SK-N-SH treated with all-trans-retinoic acid at 6 μM for 48 hours (cell line): ENCODE measurements around the gene GRIN2B.

Source experiments
- ATAC-seq: fragments of 200-7000 bp; cut with Tn5 transposase; 3 replicates; pipeline ENCODE4 v1.9.1; 2020; ENCODE audit warnings: mild to moderate bottlenecking, moderate library complexity
- ARNTL ChIP-seq: fragments of 450-650 bp; formaldehyde crosslinking; IDR thresholded peaks from 2 replicates; pipeline ENCODE4 v1.5.0; 2020; ENCODE audit warnings: low read depth, mild to moderate bottlenecking, moderate library complexity, borderline replicate concordance
- BACH2 ChIP-seq: fragments of 250-450 bp; sonication (Bioruptor Pico); IDR thresholded peaks from 2 replicates; pipeline ENCODE4 v1.9.0; 2021; ENCODE audit warnings: mild to moderate bottlenecking, borderline replicate concordance
- CSDC2 ChIP-seq: fragments of 250-450 bp; sonication (Bioruptor Pico); IDR thresholded peaks from 2 replicates; pipeline ENCODE4 v1.5.0; 2020; ENCODE audit warnings: mild to moderate bottlenecking, moderate library complexity
- ESRRG ChIP-seq: fragments of 250-450 bp; sonication (Bioruptor Pico); IDR thresholded peaks from 2 replicates; pipeline ENCODE4 v1.6.1; 2021; ENCODE audit warnings: mild to moderate bottlenecking
- GLIS3 ChIP-seq: fragments of 250-450 bp; sonication (Bioruptor Pico); IDR thresholded peaks from 2 replicates; pipeline ENCODE4 v1.5.0; 2020; ENCODE audit warnings: mild to moderate bottlenecking, moderate library complexity
- ISL1 ChIP-seq: fragments of 250-450 bp; sonication (Bioruptor Pico); IDR thresholded peaks from 2 replicates; pipeline ENCODE4 v2.1.2; 2022; ENCODE audit warnings: mild to moderate bottlenecking, moderate library complexity
- OSR1 ChIP-seq: fragments of 250-450 bp; sonication (Bioruptor Pico); IDR thresholded peaks from 2 replicates; pipeline ENCODE4 v1.8.0; 2022; ENCODE audit warnings: moderate library complexity, mild to moderate bottlenecking, inconsistent platforms
- PPARA ChIP-seq: fragments of 250-450 bp; sonication (Bioruptor Pico); IDR thresholded peaks from 2 replicates; pipeline ENCODE4 v1.5.0; 2020; ENCODE audit warnings: mild to moderate bottlenecking, borderline replicate concordance
- RARB ChIP-seq: fragments of 250-450 bp; sonication (Bioruptor Pico); IDR thresholded peaks from 2 replicates; pipeline ENCODE4 v1.8.0; 2021; ENCODE audit warnings: mild to moderate bottlenecking, moderate library complexity
- SNAI2 ChIP-seq: fragments of 250-450 bp; sonication (Bioruptor Pico); IDR thresholded peaks from 2 replicates; pipeline ENCODE4 v1.5.0; 2020; ENCODE audit warnings: mild to moderate bottlenecking, moderate library complexity
- TCF4 ChIP-seq: fragments of 250-450 bp; sonication (Bioruptor Pico); IDR thresholded peaks from 2 replicates; pipeline ENCODE4 v1.8.0; 2021; ENCODE audit warnings: mild to moderate bottlenecking, moderate library complexity, borderline replicate concordance
- TOX ChIP-seq: fragments of 250-450 bp; sonication (Bioruptor Pico); IDR thresholded peaks from 2 replicates; pipeline ENCODE4 v1.8.0; 2021; ENCODE audit warnings: mild to moderate bottlenecking, moderate library complexity, borderline replicate concordance
- ZC3H10 ChIP-seq: fragments of 250-450 bp; sonication (Bioruptor Pico); IDR thresholded peaks from 2 replicates; pipeline ENCODE4 v1.5.1; 2021; ENCODE audit warnings: mild to moderate bottlenecking, moderate library complexity
- ZFP3 ChIP-seq: fragments of 250-450 bp; sonication (Bioruptor Pico); IDR thresholded peaks from 2 replicates; pipeline ENCODE4 v1.5.0; 2020; ENCODE audit warnings: mild to moderate bottlenecking, moderate library complexity
- ZFP30 ChIP-seq: fragments of 450-650 bp; formaldehyde crosslinking; IDR thresholded peaks from 2 replicates; pipeline ENCODE4 v1.5.0; 2022; ENCODE audit warnings: mild to moderate bottlenecking, moderate library complexity
- ZNF565 ChIP-seq: fragments of 450-650 bp; formaldehyde crosslinking; conservative IDR thresholded peaks from 2 replicates; pipeline ENCODE4 v1.5.0; 2020; ENCODE audit warnings: low read depth, mild to moderate bottlenecking, moderate library complexity
- ZNF70 ChIP-seq: fragments of 450-650 bp; formaldehyde crosslinking; IDR thresholded peaks from 2 replicates; pipeline ENCODE4 v1.5.0; 2020; ENCODE audit warnings: mild to moderate bottlenecking, moderate library complexity
- ZNF8 ChIP-seq: fragments of 450-650 bp; formaldehyde crosslinking; IDR thresholded peaks from 2 replicates; pipeline ENCODE4 v1.5.0; 2020; ENCODE audit warnings: mild to moderate bottlenecking, moderate library complexity
- TF ChIP-seq, protein P1 (sequence below): fragments of 250-450 bp; sonication (Bioruptor Pico); IDR thresholded peaks from 2 replicates; pipeline ENCODE4 v1.5.1; 2021; ENCODE audit warnings: mild to moderate bottlenecking, moderate library complexity
- TF ChIP-seq, protein P2 (sequence below): fragments of 250-450 bp; sonication (Bioruptor Pico); IDR thresholded peaks from 2 replicates; pipeline ENCODE4 v1.5.0; 2020; ENCODE audit warnings: mild to moderate bottlenecking, moderate library complexity
- TF ChIP-seq, protein P3 (sequence below): fragments of 250-450 bp; sonication (Bioruptor Pico); IDR thresholded peaks from 2 replicates; pipeline ENCODE4 v1.5.1; 2020; ENCODE audit warnings: low read depth, mild to moderate bottlenecking, moderate library complexity
- TF ChIP-seq, protein P4 (sequence below): fragments of 250-450 bp; sonication (Bioruptor Pico); IDR thresholded peaks from 2 replicates; pipeline ENCODE4 v1.8.0; 2021; ENCODE audit warnings: low read depth, mild to moderate bottlenecking, moderate library complexity, borderline replicate concordance

GRIN2B gene

DNA sequence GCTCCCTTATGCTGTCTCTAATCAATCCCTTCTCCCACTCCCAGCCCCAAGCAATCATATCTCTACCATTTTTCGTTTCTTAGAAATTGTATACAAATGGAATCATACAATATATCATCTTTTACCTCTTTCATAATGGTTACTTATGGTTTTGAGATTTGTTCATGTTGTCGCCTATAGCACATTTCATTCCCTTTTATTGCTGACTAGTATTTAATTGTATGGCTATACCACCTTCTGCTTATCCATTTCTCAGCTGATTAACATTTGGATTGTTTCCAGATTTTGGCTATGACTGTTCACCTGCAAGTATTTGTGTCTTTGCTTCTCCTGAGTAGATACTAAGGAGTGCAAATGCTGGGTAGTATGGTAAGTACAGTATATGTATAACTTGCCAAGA, 36.7 kb upstream of the GRIN2B start:
- ATAC-seq = no peak
- TF ChIP-seq ISL1 (CRISPR knock-in tag) (no peak), CSDC2 (CRISPR knock-in tag) (no peak), TCF4 (CRISPR knock-in tag) (no peak), TOX (CRISPR knock-in tag) (no peak), ZFP30 (CRISPR knock-in tag) (no peak), ZNF565 (CRISPR knock-in tag) (no peak), ZC3H10 (CRISPR knock-in tag) (no peak), RARB (CRISPR knock-in tag) (no peak), ARNTL (CRISPR knock-in tag) (no peak), GLIS3 (no peak), PPARA (CRISPR knock-in tag) (no peak), ZFP3 (CRISPR knock-in tag) (no peak)
- TF ChIP-seq, protein P1, sequence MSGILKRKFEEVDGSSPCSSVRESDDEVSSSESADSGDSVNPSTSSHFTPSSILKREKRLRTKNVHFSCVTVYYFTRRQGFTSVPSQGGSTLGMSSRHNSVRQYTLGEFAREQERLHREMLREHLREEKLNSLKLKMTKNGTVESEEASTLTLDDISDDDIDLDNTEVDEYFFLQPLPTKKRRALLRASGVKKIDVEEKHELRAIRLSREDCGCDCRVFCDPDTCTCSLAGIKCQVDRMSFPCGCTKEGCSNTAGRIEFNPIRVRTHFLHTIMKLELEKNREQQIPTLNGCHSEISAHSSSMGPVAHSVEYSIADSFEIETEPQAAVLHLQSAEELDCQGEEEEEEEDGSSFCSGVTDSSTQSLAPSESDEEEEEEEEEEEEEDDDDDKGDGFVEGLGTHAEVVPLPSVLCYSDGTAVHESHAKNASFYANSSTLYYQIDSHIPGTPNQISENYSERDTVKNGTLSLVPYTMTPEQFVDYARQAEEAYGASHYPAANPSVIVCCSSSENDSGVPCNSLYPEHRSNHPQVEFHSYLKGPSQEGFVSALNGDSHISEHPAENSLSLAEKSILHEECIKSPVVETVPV (CRISPR knock-in tag) = no peak
- TF ChIP-seq, protein P2, sequence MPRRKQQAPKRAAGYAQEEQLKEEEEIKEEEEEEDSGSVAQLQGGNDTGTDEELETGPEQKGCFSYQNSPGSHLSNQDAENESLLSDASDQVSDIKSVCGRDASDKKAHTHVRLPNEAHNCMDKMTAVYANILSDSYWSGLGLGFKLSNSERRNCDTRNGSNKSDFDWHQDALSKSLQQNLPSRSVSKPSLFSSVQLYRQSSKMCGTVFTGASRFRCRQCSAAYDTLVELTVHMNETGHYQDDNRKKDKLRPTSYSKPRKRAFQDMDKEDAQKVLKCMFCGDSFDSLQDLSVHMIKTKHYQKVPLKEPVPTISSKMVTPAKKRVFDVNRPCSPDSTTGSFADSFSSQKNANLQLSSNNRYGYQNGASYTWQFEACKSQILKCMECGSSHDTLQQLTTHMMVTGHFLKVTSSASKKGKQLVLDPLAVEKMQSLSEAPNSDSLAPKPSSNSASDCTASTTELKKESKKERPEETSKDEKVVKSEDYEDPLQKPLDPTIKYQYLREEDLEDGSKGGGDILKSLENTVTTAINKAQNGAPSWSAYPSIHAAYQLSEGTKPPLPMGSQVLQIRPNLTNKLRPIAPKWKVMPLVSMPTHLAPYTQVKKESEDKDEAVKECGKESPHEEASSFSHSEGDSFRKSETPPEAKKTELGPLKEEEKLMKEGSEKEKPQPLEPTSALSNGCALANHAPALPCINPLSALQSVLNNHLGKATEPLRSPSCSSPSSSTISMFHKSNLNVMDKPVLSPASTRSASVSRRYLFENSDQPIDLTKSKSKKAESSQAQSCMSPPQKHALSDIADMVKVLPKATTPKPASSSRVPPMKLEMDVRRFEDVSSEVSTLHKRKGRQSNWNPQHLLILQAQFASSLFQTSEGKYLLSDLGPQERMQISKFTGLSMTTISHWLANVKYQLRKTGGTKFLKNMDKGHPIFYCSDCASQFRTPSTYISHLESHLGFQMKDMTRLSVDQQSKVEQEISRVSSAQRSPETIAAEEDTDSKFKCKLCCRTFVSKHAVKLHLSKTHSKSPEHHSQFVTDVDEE = no peak
- TF ChIP-seq, protein P3, sequence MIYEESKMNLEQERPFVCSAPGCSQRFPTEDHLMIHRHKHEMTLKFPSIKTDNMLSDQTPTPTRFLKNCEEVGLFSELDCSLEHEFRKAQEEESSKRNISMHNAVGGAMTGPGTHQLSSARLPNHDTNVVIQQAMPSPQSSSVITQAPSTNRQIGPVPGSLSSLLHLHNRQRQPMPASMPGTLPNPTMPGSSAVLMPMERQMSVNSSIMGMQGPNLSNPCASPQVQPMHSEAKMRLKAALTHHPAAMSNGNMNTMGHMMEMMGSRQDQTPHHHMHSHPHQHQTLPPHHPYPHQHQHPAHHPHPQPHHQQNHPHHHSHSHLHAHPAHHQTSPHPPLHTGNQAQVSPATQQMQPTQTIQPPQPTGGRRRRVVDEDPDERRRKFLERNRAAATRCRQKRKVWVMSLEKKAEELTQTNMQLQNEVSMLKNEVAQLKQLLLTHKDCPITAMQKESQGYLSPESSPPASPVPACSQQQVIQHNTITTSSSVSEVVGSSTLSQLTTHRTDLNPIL = no peak
- TF ChIP-seq, protein P4, sequence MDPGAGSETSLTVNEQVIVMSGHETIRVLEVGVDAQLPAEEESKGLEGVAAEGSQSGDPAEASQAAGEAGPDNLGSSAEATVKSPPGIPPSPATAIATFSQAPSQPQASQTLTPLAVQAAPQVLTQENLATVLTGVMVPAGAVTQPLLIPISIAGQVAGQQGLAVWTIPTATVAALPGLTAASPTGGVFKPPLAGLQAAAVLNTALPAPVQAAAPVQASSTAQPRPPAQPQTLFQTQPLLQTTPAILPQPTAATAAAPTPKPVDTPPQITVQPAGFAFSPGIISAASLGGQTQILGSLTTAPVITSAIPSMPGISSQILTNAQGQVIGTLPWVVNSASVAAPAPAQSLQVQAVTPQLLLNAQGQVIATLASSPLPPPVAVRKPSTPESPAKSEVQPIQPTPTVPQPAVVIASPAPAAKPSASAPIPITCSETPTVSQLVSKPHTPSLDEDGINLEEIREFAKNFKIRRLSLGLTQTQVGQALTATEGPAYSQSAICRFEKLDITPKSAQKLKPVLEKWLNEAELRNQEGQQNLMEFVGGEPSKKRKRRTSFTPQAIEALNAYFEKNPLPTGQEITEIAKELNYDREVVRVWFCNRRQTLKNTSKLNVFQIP (CRISPR knock-in tag) = no peak

DNA sequence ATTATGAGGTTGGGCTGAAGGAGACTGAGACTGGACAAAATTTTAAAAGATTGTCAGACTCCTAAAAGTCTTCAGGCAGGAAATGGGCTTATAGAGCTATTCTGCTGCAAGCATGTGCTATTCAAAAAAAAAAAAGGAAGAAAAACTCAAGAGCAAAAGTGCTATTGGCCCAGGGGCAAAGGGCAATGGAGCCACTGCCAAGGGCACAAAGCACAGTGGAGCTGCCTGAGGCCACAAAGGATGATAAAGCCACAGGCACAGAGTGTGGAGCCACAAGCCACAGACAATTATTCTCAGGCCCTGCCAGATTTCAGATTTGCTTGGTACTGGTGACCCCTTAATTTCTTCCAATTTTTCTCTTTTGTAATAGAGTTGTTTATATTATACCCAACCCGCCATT, 29.6 kb upstream of the GRIN2B start:
- TF ChIP-seq ZNF70 (CRISPR knock-in tag) (no peak), ZFP3 (CRISPR knock-in tag) (no peak), ZFP30 (CRISPR knock-in tag) (no peak), SNAI2 (CRISPR knock-in tag) (no peak), OSR1 (CRISPR knock-in tag) (no peak), GLIS3 (no peak), RARB (CRISPR knock-in tag) (no peak), BACH2 (CRISPR knock-in tag) (no peak), TOX (CRISPR knock-in tag) (no peak), ZC3H10 (CRISPR knock-in tag) (no peak), CSDC2 (CRISPR knock-in tag) (no peak), ZNF8 (no peak), ESRRG (CRISPR knock-in tag) (no peak), PPARA (CRISPR knock-in tag) (no peak), ARNTL (CRISPR knock-in tag) (no peak), ZNF565 (CRISPR knock-in tag) (no peak)
- TF ChIP-seq, protein P1 (CRISPR knock-in tag) = no peak
- TF ChIP-seq, protein P4 (CRISPR knock-in tag) = no peak
- TF ChIP-seq, protein P3 = no peak
- TF ChIP-seq, all 23 proteins: peak for 0
- no peak for ATAC-seq
